Loucy (cell line): ENCODE data around the gene RAI14.

Experiments used
- H2AFZ ChIP-seq: fragments of 200-600 bp; sonication (generic); 2 replicates; pipeline ENCODE4 v1.6.0; 2016; ENCODE audit warnings: antibody characterized with exemption, mild to moderate bottlenecking, low read length, moderate library complexity
- H3F3A ChIP-seq: fragments of 200-600 bp; 2 replicates; pipeline ENCODE4 v1.6.0; 2016; ENCODE audit warnings: antibody characterized with exemption, low read depth, mild to moderate bottlenecking
- H3K27me3 ChIP-seq: fragments of 200-600 bp; sonication (generic); 2 replicates; pipeline ENCODE4 v1.6.1; 2014; ENCODE audit warnings: low read length, mild to moderate bottlenecking; ENCODE audit not compliant: insufficient read depth, poor library complexity, severe bottlenecking
- H3K36me3 ChIP-seq: fragments of 200-600 bp; sonication (generic); 2 replicates; pipeline ENCODE4 v1.6.1; 2016; ENCODE audit warnings: low read length; ENCODE audit not compliant: insufficient read depth
- H3K4me1 ChIP-seq: fragments of 200-600 bp; sonication (generic); 2 replicates; pipeline ENCODE4 v1.5.1; 2014; ENCODE audit warnings: low read length, mild to moderate bottlenecking; ENCODE audit not compliant: insufficient read depth, poor library complexity, severe bottlenecking
- H3K4me2 ChIP-seq: fragments of 200-600 bp; sonication (generic); 2 replicates; pipeline ENCODE4 v1.6.0; 2014; ENCODE audit warnings: antibody characterized with exemption, low read length, low read depth, mild to moderate bottlenecking; ENCODE audit not compliant: poor library complexity, severe bottlenecking
- H3K4me3 ChIP-seq: fragments of 200-600 bp; sonication (generic); 2 replicates; pipeline ENCODE4 v1.5.1; 2014; ENCODE audit warnings: low read length, mild to moderate bottlenecking, mixed read lengths; ENCODE audit not compliant: poor library complexity, severe bottlenecking
- H3K79me2 ChIP-seq: fragments of 200-600 bp; sonication (generic); 2 replicates; pipeline ENCODE4 v1.6.1; 2014; ENCODE audit warnings: low read length; ENCODE audit not compliant: insufficient read depth
- H3K9ac ChIP-seq: fragments of 200-600 bp; sonication (generic); 2 replicates; pipeline ENCODE4 v1.6.0; 2014; ENCODE audit warnings: mild to moderate bottlenecking, low read depth, low read length, moderate library complexity; ENCODE audit not compliant: poor library complexity, severe bottlenecking
- H3K9me2 ChIP-seq: fragments of 200-600 bp; sonication (generic); replicated peaks from 2 replicates; pipeline ENCODE4 v1.6.1; 2016; ENCODE audit warnings: low read depth, low read length, mixed read lengths
- H3K9me3 ChIP-seq: fragments of 200-600 bp; sonication (generic); 2 replicates; pipeline ENCODE4 v1.6.1; 2014; ENCODE audit warnings: mild to moderate bottlenecking, antibody characterized with exemption, low read length, low read depth; ENCODE audit not compliant: insufficient read depth
- H4K20me1 ChIP-seq: fragments of 200-600 bp; sonication (generic); 2 replicates; pipeline ENCODE4 v1.6.0; 2014; ENCODE audit warnings: antibody characterized with exemption, low read length, mild to moderate bottlenecking; ENCODE audit not compliant: insufficient read depth, poor library complexity, severe bottlenecking
- EZH2phosphoT487 ChIP-seq: fragments of 200-600 bp; IDR thresholded peaks from 2 replicates; pipeline ENCODE4 v1.6.1; 2018; ENCODE audit warnings: antibody characterized with exemption, mild to moderate bottlenecking, moderate library complexity, borderline replicate concordance
- TF ChIP-seq, protein P1 (sequence below): fragments of 200-600 bp; sonication (generic); conservative IDR thresholded peaks from 2 replicates; pipeline ENCODE4 v1.5.1; 2014; ENCODE audit warnings: mild to moderate bottlenecking, antibody characterized with exemption, low read length

RAI14 gene

DNA sequence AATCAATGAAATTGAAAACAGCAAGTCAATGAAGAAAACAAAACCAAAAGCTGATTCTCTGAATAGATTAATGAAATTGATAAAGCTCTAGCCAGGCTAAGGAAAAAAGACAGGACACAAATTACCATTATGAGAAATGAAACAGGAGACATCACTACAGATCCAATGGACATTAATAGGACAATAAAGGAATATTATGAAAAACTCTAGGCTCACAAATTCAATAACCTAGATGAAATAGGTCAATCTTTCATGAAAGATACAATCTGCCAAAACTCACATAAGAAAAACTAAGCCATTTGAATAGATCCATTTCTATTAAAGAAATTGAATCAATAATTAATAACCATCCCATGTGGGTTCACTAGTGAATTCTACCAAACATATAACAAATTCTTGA, 220.1 kb downstream of the RAI14 start:
- Histone ChIP-seq H3K9me3 (peaks cover 12% of the 10 kb centered on the region; the same call in 1 of the 2 replicates), H3K9ac (no peak overlapping the region), H4K20me1 (no peaks in the 10 kb centered on the region), H3K79me2 (no peaks in the 10 kb centered on the region), H3K36me3 (no peaks in the 10 kb centered on the region), H3K27me3 (no peaks in the 10 kb centered on the region), H3K4me2 (no peak overlapping the region), H2AFZ (no peak overlapping the region), H3K4me1 (no peaks in the 10 kb centered on the region), H3F3A (no peaks in the 10 kb centered on the region), H3K9me2 (no peaks in the 10 kb centered on the region), H3K4me3 (no peak overlapping the region)
- TF ChIP-seq EZH2phosphoT487 = no peak
- TF ChIP-seq, protein P1, sequence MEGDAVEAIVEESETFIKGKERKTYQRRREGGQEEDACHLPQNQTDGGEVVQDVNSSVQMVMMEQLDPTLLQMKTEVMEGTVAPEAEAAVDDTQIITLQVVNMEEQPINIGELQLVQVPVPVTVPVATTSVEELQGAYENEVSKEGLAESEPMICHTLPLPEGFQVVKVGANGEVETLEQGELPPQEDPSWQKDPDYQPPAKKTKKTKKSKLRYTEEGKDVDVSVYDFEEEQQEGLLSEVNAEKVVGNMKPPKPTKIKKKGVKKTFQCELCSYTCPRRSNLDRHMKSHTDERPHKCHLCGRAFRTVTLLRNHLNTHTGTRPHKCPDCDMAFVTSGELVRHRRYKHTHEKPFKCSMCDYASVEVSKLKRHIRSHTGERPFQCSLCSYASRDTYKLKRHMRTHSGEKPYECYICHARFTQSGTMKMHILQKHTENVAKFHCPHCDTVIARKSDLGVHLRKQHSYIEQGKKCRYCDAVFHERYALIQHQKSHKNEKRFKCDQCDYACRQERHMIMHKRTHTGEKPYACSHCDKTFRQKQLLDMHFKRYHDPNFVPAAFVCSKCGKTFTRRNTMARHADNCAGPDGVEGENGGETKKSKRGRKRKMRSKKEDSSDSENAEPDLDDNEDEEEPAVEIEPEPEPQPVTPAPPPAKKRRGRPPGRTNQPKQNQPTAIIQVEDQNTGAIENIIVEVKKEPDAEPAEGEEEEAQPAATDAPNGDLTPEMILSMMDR = no peak

GRCh38 chr5:34881246-34881645, 225.1 kb downstream of the RAI14 start:
- peaks cover 11% of the 10 kb centered on the region; the same call in 1 of the 2 replicates for H3K9me3 ChIP-seq
- H3K27me3 ChIP-seq = no peaks in the 10 kb centered on the region
- TF ChIP-seq EZH2phosphoT487 = no peak
- TF ChIP-seq, protein P1 = no peak
- no peaks in the 10 kb centered on the region for H3K79me2 ChIP-seq
- H3K4me1 ChIP-seq = no peaks in the 10 kb centered on the region
- no peaks in the 10 kb centered on the region for H4K20me1 ChIP-seq
- no peaks in the 10 kb centered on the region for H3F3A ChIP-seq
- H3K4me2 ChIP-seq = no peak overlapping the region
- H3K9me2 ChIP-seq = no peaks in the 10 kb centered on the region
- no peak overlapping the region for H3K9ac ChIP-seq
- no peak overlapping the region for H3K4me3 ChIP-seq
- no peak overlapping the region for H2AFZ ChIP-seq
- H3K36me3 ChIP-seq = no peaks in the 10 kb centered on the region
